Hindlimb muscle (tissue), 1 donor: Measurements from ENCODE around the gene ASCC3. TPM values are rescaled to one million over a fixed set of nuclear protein-coding genes. Genes with fewer than 3 reads are reported as not detected.
"Not testable (repeated sequence)": the region's sequence is repeated elsewhere in the genome, so short reads cannot be mapped to it uniquely, and the experiment has no call there.

Experiments
- DNase-seq: peaks from one replicate; pipeline ENCODE4 v3.0.0-alpha.2; 2013
- polyA plus RNA-seq: library from polyadenylated mRNA; unstranded; fragments of 120-200 nt; gene quantifications from one replicate; pipeline ENCODE4 v1.2.1, GENCODE V29; 2013; ENCODE audit not compliant: insufficient read length

The ASCC3 gene
- polyA plus RNA-seq, 1 donor: 14.0 TPM

- DNase-seq: no peak
Observed at GRCh38 chr6:100662264-100662663, 218.9 kb downstream of the ASCC3 start.

GRCh38 chr6:100658486-100658885 lies 222.6 kb downstream of the ASCC3 start:
- DNase-seq: no peak

- DNase-seq: no peak
Observed at GRCh38 chr6:100657678-100658330, 223.3 kb downstream of the ASCC3 start.

- not testable (repeated sequence) for DNase-seq
Observed at GRCh38 chr6:100641147-100641546, 240.0 kb downstream of the ASCC3 start.

GRCh38 chr6:100633096-100633777 lies 247.9 kb downstream of the ASCC3 start:
- DNase-seq: no peak

GRCh38 chr6:100630536-100630935 lies 250.6 kb downstream of the ASCC3 start:
- no peak for DNase-seq

- DNase-seq: no peak
Observed at GRCh38 chr6:100627911-100628758, 253.0 kb downstream of the ASCC3 start.

GRCh38 chr6:100626721-100627120 lies 254.4 kb downstream of the ASCC3 start:
- no peak for DNase-seq

GRCh38 chr6:100622907-100623692 lies 258.0 kb downstream of the ASCC3 start:
- no peak for DNase-seq

- DNase-seq: no peak
Observed at GRCh38 chr6:100620085-100620840, 260.9 kb downstream of the ASCC3 start.

GRCh38 chr6:100618351-100618671 lies 262.8 kb downstream of the ASCC3 start:
- no peak for DNase-seq

GRCh38 chr6:100617633-100618350 lies 263.3 kb downstream of the ASCC3 start:
- no peak for DNase-seq

GRCh38 chr6:100614933-100615332 lies 266.2 kb downstream of the ASCC3 start:
- DNase-seq: no peak

GRCh38 chr6:100614386-100614785 lies 266.7 kb downstream of the ASCC3 start:
- no peak for DNase-seq

- DNase-seq: no peak
Observed at GRCh38 chr6:100613656-100614055, 267.5 kb downstream of the ASCC3 start.

GRCh38 chr6:100612094-100612493 lies 269.0 kb downstream of the ASCC3 start:
- DNase-seq: peak; percentile 26

- no peak for DNase-seq
Observed at GRCh38 chr6:100599088-100599770, 281.9 kb downstream of the ASCC3 start.

GRCh38 chr6:100595456-100595855 lies 285.7 kb downstream of the ASCC3 start:
- no peak for DNase-seq

- DNase-seq: no peak
Observed at GRCh38 chr6:100593522-100593921, 287.6 kb downstream of the ASCC3 start.

GRCh38 chr6:100592929-100593328 lies 288.2 kb downstream of the ASCC3 start:
- DNase-seq: no peak

GRCh38 chr6:100577425-100577824 lies 303.7 kb downstream of the ASCC3 start:
- DNase-seq: no peak
